Panc1 (cell line): ENCODE data around the gene PPP1R15B. TPM values are rescaled to one million over a fixed set of nuclear protein-coding genes. Genes with fewer than 3 reads are reported as not detected.
A peak's percentile ranks its signal among the peaks of the same experiment; 100 is the strongest.

Source experiments
- ATAC-seq: fragments of 200-7000 bp; cut with Tn5 transposase; 2 replicates; pipeline ENCODE4 v1.9.1; 2020; ENCODE audit warnings: mild to moderate bottlenecking, moderate library complexity
- BruUV-seq: library from RNA; stranded (reverse); fragments of 400-500 nt; replicated peaks from 2 replicates; lab custom pipeline; 2021; lab: Mats Ljungman, UMichigan
- CTCF ChIA-PET: fragments of 300-600 bp; sonication (Branson Sonifier 250); formaldehyde crosslinking; loops from one replicate; lab custom pipeline; 2022; ENCODE audit warnings: antibody characterized with exemption; lab: Charles Lee
- POLR2A ChIA-PET: fragments of 300-600 bp; sonication (Branson Sonifier 250); formaldehyde crosslinking; loops from one replicate; lab custom pipeline; 2022; ENCODE audit warnings: antibody characterized with exemption; lab: Charles Lee
- DNase-seq: peaks from one replicate; pipeline ENCODE4 v3.0.0-alpha.2; 2010; ENCODE audit warnings: low read depth, low spot score
- H3K27ac ChIP-seq: 2 replicates; pipeline ENCODE4 v1.5.1; 2011; ENCODE audit warnings: mild to moderate bottlenecking, low read length, inconsistent platforms
- H3K27me3 ChIP-seq: fragments of 200-500 bp; sonication (Bioruptor generic); 2 replicates; pipeline ENCODE4 v1.6.0; 2014; ENCODE audit warnings: low read length, inconsistent platforms; ENCODE audit not compliant: control insufficient read depth, insufficient read depth
- H3K36me3 ChIP-seq: fragments of 200-500 bp; sonication (Bioruptor generic); 2 replicates; pipeline ENCODE4 v1.5.1; 2014; ENCODE audit warnings: inconsistent platforms, mild to moderate bottlenecking, low read length, moderate library complexity; ENCODE audit not compliant: control insufficient read depth, insufficient read depth
- H3K4me1 ChIP-seq: 2 replicates; pipeline ENCODE4 v1.5.1; 2011; ENCODE audit warnings: inconsistent platforms, mild to moderate bottlenecking, low read length, moderate library complexity; ENCODE audit not compliant: control insufficient read depth, insufficient read depth
- H3K4me3 ChIP-seq, 2 experiments: 2 replicates each; pipeline ENCODE4 v1.5.1; 2011 to 2012; ENCODE audit warnings: low read depth in 2 of 2, low read length in 2 of 2, mild to moderate bottlenecking in 2 of 2, inconsistent platforms in 1 of 2, moderate library complexity in 1 of 2
- H3K9me3 ChIP-seq: fragments of 200-500 bp; sonication (Bioruptor generic); 2 replicates; pipeline ENCODE4 v1.5.1; 2014; ENCODE audit warnings: low read depth, mild to moderate bottlenecking, inconsistent platforms, low read length, moderate library complexity; ENCODE audit not compliant: control insufficient read depth, insufficient read depth
- CTCF ChIP-seq: fragments of 450-650 bp; IDR thresholded peaks from 2 replicates; pipeline ENCODE4 v1.5.1; 2017; ENCODE audit warnings: mild to moderate bottlenecking
- POLR2AphosphoS5 ChIP-seq: IDR thresholded peaks from 2 replicates; pipeline ENCODE4 v1.6.1; 2012; ENCODE audit warnings: mild to moderate bottlenecking, low read depth, low read length, moderate library complexity
- REST ChIP-seq, 2 experiments: IDR thresholded peaks; 2 replicates each; pipeline ENCODE4 v1.6.1; 2011 to 2012; ENCODE audit warnings: low read depth in 2 of 2, control low read depth in 1 of 2, low read length in 1 of 2, mild to moderate bottlenecking in 1 of 2, moderate library complexity in 1 of 2; ENCODE audit not compliant: insufficient read depth in 1 of 2
- SIN3A ChIP-seq: IDR thresholded peaks from 2 replicates; pipeline ENCODE4 v1.6.1; 2012; ENCODE audit warnings: low read depth, mild to moderate bottlenecking, low read length, moderate library complexity, borderline replicate concordance; ENCODE audit not compliant: insufficient read depth
- TCF7L2 ChIP-seq: IDR thresholded peaks from 2 replicates; pipeline ENCODE4 v1.6.1; 2011; ENCODE audit warnings: mild to moderate bottlenecking, low read depth, low read length, inconsistent platforms
- in situ Hi-C: cut with HindIII; loops from 2 replicates; pipeline ENCODE4 v1.10.0; 2016; ENCODE audit warnings: low sequenced_read_pairs, low pct_unique_long_range_greater_than_20kb
- intact Hi-C: fragments of 100-400 bp; cut with micrococcal nuclease; formaldehyde crosslinking; loops from one replicate; pipeline ENCODE4 v1.10.0; 2022; ENCODE audit not compliant: unreplicated experiment
- total RNA-seq: library from RNA; stranded (reverse); gene quantifications from one replicate; pipeline ENCODE4 v1.2.1, GENCODE V29; 2021; ENCODE audit not compliant: unreplicated experiment

Gene PPP1R15B
- total RNA-seq, 1 experiment from 2014 or later: 51.1 TPM

GRCh38 chr1:204380293-204380831 lies 31.3 kb downstream of the PPP1R15B start:
- in situ Hi-C loops: no loop called here
- Histone ChIP-seq H3K4me3 (no peak overlapping the region), H3K36me3 (no peaks in the 10 kb centered on the region), H3K9me3 (no peaks in the 10 kb centered on the region), H3K27me3 (peaks cover 13% of the 10 kb centered on the region), H3K27ac (no peak overlapping the region), H3K4me1 (peaks cover 4% of the 10 kb centered on the region)
- TF ChIP-seq CTCF: no peak
- no peak for TF ChIP-seq POLR2AphosphoS5
- no peak for TF ChIP-seq TCF7L2
- no peak for TF ChIP-seq REST (IDR thresholded peaks at IDR 0.05; ENCODE audit: insufficient read depth in 1 of 2, low read depth in 2 of 2, low read length in 1 of 2)
- TF ChIP-seq SIN3A: no peak
- ATAC-seq (no peak), DNase-seq (no peak)
- POLR2A ChIA-PET: no interaction called here
- no TSS peak for BruUV-seq
- CTCF ChIA-PET: no interaction called here
- intact Hi-C loops: no loop called here

- TF ChIP-seq SIN3A (no peak), CTCF (no peak), REST (IDR thresholded peaks at IDR 0.05; ENCODE audit: insufficient read depth in 1 of 2, low read depth in 2 of 2, low read length in 1 of 2) (no peak), POLR2AphosphoS5 (no peak)
- in situ Hi-C loops: no loop called here
- ATAC-seq: peak; percentile 84
- intact Hi-C loops: no loop called here
- BruUV-seq: no TSS peak
- H3K27me3 ChIP-seq: peaks cover 13% of the 10 kb centered on the region
- H3K4me3 ChIP-seq: peak overlapping the region; percentile 54 to 64
- no peak for DNase-seq
- H3K36me3 ChIP-seq: no peaks in the 10 kb centered on the region
- no peaks in the 10 kb centered on the region for H3K9me3 ChIP-seq
- ChIA-PET CTCF (interaction anchor here (0.6 to 0.9 kb wide), 2 partner anchors 20 to 128 kb away, joined by 3 to 4 read pairs; no protein-coding TSS in a partner anchor), POLR2A (no interaction called here)
- H3K4me1 ChIP-seq: peaks cover 4% of the 10 kb centered on the region
- H3K27ac ChIP-seq: peak overlapping the region; percentile 51; the same call in 1 of the 2 replicates
Measured at GRCh38 chr1:204377800-204378668, 33.6 kb downstream of the PPP1R15B start.
